Caki2 (cell line): Measurements from ENCODE around the gene CSTPP1. TPM values are rescaled to one million over a fixed set of nuclear protein-coding genes. Genes with fewer than 3 reads are reported as not detected.
"Not testable (repeated sequence)": the region's sequence is repeated elsewhere in the genome, so short reads cannot be mapped to it uniquely, and the experiment has no call there.

Experiments used
- DNase-seq: peaks from one replicate; pipeline ENCODE4 v3.0.0-alpha.2; 2015; ENCODE audit warnings: low read depth
- in situ Hi-C: cut with HindIII; loops from 2 replicates; pipeline ENCODE4 v1.10.0; 2016; ENCODE audit warnings: low sequenced_read_pairs, low pct_unique_long_range_greater_than_20kb, mixed read lengths
- total RNA-seq: library from RNA; depleted of rRNA; stranded (reverse); fragments of >200 nt; shearing (Covaris generic); gene quantifications from 2 replicates; pipeline ENCODE4 v1.2.3, GENCODE V29; 2014; ENCODE audit warnings: low replicate concordance

The CSTPP1 gene
- total RNA-seq, 1 experiment from 2014 or later: 33.6 TPM

DNA sequence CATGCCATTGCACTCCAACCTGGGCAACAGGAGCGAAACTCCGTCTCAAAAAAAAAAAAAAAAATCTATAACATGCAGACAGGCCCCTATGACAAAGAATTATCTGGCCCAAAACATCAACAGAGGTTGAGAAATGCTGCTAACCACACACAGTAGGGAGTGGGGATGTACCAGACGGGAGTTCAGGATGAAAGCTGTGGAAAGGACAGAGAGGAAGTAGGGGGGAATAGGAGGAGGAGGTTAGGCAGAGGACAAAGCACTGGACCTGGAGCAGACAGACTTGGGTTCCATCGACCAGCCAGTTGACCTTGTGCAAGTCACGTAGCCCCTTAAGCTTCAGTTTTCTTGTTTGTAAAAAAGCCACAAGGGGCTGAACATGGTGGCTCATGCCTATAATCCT, 30.8 kb upstream of the CSTPP1 start:
- in situ Hi-C loops: no loop called here
- DNase-seq: no peak

GRCh38 chr11:46906609-46907041, 29.9 kb upstream of the CSTPP1 start:
- in situ Hi-C loops: no loop called here
- no peak for DNase-seq

- in situ Hi-C loops: no loop called here
- no peak for DNase-seq
Measured at GRCh38 chr11:46907606-46908005, 29.0 kb upstream of the CSTPP1 start.

DNA sequence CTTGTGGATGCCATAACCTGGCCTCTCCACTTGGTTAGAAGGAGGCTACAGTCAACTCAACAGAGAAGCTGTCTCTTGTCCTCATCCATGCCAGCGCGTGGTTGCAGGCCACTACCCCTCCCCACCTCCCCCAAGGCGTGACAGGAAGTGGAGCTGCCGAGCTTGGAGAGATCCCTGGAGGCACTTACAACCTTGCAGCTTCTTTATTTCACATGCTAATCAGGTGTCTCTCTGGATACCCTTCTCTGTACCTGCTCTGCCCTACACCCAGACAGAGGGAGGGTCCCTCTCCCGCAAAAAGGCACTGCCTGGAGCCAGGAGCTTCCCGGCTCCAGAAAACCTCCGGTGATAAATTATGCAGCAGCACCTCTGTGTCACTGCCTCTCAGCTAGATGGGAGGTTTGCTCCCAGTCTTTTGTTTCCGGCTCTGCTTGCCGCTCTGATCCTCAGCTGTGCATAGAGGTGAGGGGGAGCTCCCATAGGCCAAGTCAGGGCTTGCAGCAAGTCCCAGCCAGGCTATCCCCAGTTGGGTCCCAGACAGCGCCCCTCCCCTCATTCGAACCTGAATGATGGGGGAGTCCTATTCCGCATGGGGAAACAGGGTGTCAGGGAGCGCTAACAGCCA, 23.9 kb upstream of the CSTPP1 start:
- DNase-seq: peak; percentile 33
- in situ Hi-C loops: no loop called here

DNA sequence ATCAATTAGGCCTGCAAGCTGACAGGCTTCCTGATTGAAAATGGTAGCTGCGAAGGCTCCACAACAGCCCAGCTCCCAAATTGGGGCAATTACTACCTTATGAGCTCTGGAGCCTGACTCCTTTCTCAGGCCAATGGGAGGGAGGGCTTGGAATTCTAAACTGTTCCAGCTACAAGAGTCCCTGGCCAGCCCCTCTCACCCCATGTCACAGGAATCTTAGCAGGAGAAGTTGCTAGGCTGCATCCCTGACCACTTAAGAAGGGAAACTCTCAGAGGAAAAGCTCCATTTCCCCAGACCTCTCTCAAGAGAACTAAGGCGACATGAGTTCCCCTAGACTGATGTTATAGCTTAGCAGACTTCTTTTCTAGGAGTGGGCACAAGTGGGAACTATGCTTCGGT, 23.1 kb upstream of the CSTPP1 start:
- no peak for DNase-seq
- in situ Hi-C loops: no loop called here

- in situ Hi-C loops: no loop called here
- DNase-seq: peak; percentile 94
Measured at GRCh38 chr11:46914363-46914762, 22.2 kb upstream of the CSTPP1 start.

- DNase-seq: no peak
- in situ Hi-C loops: no loop called here
Measured at GRCh38 chr11:46914910-46915309, 21.7 kb upstream of the CSTPP1 start.

DNA sequence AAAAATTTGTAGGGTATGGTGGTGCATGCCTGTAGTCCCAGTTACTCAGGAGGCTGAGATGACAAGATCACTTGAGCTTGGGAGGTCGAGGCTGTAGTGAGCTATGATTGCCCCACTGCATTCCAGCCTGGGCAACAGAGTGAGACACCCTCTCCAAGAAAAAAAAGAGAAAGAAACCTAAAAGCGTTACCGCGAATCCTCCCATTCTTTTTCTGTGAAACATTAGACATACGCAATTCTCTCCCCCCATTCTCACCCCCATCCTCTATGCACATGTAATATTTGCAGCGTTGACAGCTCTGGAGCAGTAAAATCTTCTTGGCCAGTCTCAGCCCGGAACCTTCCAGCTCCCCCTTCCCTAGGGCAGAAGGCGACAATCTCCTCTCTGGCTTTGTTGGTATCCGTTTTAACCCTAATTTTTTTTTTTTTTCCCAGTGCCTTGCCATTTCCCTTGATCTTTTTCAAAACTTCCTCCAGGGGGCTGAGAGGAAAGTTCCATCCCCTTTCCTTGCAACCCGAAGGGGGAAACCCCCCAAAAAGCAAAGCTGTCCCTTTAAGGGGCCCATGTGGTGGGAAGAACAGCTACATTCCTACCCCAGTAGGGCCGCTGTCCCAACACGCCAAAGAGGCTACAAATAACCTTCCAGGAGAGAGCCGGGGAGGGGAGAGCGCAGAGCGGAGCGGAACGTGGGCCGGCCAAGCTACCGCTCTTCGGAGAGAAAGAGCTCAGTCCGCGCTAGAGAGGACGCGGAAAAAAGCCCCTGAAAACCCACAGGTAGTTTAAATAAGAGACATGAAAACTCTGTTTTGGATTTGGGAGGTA, 20.1 kb upstream of the CSTPP1 start:
- in situ Hi-C loops: no loop called here
- DNase-seq: peak; percentile 60

GRCh38 chr11:46917109-46917761, 19.3 kb upstream of the CSTPP1 start:
- no peak for DNase-seq
- in situ Hi-C loops: no loop called here

GRCh38 chr11:46917762-46918082, 18.8 kb upstream of the CSTPP1 start:
- in situ Hi-C loops: no loop called here
- no peak for DNase-seq

DNA sequence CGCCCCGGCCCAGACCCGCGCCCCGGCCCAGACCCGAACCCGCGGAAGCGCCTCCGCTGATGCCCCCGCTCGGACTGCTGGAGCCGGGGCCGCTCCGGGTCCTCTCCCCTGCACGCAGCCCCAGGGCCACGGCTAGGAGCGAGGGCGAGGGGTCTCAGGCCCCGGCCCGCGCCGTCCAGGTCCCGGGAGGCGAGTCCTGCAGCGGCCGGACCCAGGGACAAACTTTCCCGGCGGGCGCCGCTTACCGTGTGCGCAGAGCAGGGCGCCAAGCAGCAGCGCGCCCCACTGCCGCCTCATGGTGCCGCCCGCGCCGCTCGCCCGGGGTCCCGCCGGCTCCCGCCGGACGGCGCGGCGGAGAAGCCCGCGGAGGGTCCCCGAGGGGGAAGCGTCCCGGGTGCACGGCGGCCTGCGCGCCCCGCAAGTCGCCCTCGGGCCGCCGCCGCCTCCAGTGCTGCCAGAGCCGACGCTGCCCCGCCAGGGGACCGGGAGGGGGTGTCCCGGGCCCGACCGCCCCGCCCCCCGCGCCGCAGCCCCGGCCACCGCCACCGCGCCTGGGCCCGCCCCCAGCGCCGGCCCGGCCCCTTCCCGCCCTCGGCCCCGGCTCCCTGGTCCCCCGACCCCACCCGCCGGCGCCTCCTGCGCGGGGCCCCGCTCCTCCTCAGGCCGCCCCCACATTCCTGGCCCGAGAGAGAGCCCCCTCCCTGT, 18.3 kb upstream of the CSTPP1 start, which contains the start of gene LRP4:
TSS of gene LRP4 (minus strand) at position 468 of the 705 bp plus-strand sequence. CDS start at position 297, 171 bp downstream.
- DNase-seq: peak; percentile 39
- in situ Hi-C loops: no loop called here

DNA sequence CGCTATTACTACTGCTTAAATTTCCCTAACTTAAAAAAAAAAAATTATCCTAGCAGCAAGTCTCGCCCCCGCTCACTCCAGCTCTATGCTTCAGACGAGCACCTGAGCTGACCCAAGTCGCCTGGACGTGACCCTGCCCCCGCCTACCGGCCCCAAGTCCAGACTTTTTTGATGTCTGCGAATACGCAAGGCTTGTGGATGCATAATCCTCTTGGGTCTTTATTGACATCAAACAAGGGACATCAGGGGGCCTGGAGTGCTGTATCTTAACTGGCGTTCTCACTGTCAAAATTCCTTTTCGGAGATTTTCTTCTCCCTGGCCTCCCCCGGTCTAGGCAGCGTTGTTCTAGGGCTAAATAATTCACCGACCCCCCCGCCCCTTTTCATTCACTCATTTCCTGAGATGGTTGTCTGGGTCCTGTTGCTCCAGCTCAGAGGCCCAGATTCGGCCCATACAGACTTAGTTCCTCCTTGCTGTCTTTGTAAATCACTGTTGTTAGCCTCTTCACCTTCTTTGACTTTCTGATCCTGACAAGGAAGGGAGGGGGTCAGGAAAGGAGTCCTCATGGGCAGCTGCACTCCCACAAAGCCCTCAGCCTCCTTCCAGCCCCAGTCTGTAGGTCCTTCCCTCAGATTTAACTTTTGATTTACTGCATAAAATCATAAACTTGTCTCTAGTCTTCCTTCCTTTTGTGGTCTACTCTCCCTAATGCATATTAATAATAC, 17.6 kb upstream of the CSTPP1 start:
- in situ Hi-C loops: no loop called here
- peak; percentile 31 for DNase-seq

DNA sequence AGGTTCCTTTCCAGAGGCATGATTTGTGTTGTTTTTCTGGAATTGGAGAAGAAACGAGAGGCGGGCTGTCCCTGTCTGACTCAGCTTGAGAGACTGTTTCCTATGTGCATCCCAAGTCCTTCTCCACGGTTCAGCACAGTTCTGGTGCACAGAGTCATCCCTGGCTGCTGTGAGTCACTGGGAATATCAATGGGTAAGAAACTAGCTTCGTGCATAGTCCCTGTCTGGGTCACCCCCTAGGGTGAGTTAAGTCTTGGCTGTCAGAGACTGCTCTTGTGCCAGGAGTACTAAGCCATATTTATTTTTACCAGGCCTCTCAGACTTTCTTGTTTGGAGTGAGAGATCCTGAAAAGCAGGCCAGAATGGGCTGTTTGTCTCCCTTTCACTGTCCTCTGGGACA, 15.8 kb upstream of the CSTPP1 start:
- peak; percentile 93 for DNase-seq
- in situ Hi-C loops: no loop called here

- in situ Hi-C loops, DNase-seq: not testable (repeated sequence)
Measured at GRCh38 chr11:46927928-46928327, 8.6 kb upstream of the CSTPP1 start.

DNA sequence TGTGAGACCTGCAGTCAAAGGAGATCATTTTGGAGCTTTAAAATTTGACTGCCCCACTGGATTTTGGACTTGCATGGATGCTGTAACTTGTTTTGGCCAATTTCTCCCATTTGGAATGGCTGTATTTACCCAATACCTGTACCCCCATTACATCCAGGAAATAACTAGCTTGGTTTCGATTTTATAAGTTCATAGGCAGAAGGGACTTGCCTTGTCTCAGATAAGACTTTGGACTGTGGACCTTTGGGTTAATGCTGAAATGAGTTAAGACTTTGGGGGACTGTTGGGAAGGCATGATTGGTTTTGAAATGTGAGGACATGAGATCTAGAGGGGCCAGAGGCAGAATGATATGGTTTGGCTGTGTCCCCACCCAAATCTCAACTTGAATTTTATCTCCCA, 7.9 kb upstream of the CSTPP1 start:
- in situ Hi-C loops, DNase-seq: not testable (repeated sequence)

DNA sequence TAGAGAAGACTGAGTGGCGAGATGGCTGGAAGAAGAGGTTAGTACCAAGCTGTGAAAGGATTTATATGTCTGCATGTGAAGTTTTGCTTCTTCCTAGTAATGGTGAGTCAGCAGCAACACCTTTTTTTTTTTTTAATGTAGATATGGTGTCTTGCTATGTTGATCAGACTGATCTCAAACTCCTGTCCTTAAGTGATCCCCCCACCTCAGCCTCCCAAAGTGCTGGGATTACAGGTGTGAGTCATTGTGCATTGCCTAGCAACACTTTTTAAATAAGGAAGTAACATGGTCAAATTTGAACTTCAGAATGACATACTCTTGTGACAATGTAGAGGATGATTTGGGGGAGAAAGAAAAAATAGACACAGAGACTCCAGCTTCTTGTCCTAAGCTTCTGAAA, 6.5 kb upstream of the CSTPP1 start:
- in situ Hi-C loops: no loop called here
- DNase-seq: peak; percentile 93

GRCh38 chr11:46942172-46942571, 5.6 kb downstream of the CSTPP1 start:
- DNase-seq: no peak
- in situ Hi-C loops: no loop called here
